ENCODE results near the gene TMC5. TPM values are rescaled to one million over a fixed set of nuclear protein-coding genes. Genes with fewer than 3 reads are reported as not detected.

The TMC5 gene
- polyA plus RNA-seq, 1 of the 3 experiments (the other 2 are of a cell fraction), result not detected

DNA sequence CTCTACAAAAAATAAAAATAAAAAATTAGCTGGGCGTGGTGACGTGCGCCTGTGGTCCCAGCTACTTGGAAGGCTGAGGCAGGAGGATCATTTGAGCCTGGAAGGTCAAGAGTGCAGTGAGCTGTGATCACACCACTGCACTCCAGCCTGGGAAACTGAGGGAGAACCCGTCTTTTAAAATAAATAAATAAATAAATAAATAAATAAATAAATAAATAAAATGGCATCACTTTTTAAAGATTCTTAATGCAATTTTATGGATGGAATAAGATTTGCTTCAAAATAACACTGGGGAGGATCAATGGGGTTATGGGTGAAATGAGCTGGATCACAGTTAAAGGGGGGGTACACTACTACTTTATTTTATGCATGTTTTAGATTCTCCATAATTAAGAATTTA, 89.3 kb downstream of the TMC5 start (continued):
- TF ChIP-seq MXI1 (IDR thresholded peaks at IDR 0.05; ENCODE audit: low read depth, low read length) (no peak), CTCF (IDR thresholded peaks at IDR 0.05) (no peak), PBX3 (IDR thresholded peaks at IDR 0.05) (no peak), TAF1 (IDR thresholded peaks at IDR 0.05; ENCODE audit: borderline replicate concordance, low read depth, low read length) (no peak)
- TF ChIP-seq, protein P1, sequence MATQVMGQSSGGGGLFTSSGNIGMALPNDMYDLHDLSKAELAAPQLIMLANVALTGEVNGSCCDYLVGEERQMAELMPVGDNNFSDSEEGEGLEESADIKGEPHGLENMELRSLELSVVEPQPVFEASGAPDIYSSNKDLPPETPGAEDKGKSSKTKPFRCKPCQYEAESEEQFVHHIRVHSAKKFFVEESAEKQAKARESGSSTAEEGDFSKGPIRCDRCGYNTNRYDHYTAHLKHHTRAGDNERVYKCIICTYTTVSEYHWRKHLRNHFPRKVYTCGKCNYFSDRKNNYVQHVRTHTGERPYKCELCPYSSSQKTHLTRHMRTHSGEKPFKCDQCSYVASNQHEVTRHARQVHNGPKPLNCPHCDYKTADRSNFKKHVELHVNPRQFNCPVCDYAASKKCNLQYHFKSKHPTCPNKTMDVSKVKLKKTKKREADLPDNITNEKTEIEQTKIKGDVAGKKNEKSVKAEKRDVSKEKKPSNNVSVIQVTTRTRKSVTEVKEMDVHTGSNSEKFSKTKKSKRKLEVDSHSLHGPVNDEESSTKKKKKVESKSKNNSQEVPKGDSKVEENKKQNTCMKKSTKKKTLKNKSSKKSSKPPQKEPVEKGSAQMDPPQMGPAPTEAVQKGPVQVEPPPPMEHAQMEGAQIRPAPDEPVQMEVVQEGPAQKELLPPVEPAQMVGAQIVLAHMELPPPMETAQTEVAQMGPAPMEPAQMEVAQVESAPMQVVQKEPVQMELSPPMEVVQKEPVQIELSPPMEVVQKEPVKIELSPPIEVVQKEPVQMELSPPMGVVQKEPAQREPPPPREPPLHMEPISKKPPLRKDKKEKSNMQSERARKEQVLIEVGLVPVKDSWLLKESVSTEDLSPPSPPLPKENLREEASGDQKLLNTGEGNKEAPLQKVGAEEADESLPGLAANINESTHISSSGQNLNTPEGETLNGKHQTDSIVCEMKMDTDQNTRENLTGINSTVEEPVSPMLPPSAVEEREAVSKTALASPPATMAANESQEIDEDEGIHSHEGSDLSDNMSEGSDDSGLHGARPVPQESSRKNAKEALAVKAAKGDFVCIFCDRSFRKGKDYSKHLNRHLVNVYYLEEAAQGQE (IDR thresholded peaks at IDR 0.05; ENCODE audit: low read depth, low read length), result no peak

- H3K4me2 ChIP-seq, result no peak overlapping the region
- H4K20me1 ChIP-seq (ENCODE audit: insufficient read depth), result peaks cover 9% of the 10 kb centered on the region; the same call in 1 of the 2 replicates
- POLR2A ChIA-PET, result no interaction called here
- no peaks in the 10 kb centered on the region for H3K79me2 ChIP-seq (ENCODE audit: insufficient read depth)
- no peak overlapping the region for H3K4me3 ChIP-seq (ENCODE audit: low read depth in 2 of 2, low read length in 1 of 2)
- H3K36me3 ChIP-seq (replicated peaks in 1 of 2; ENCODE audit: control insufficient read depth in 1 of 2, insufficient read depth in 2 of 2, low read length in 1 of 2), result peaks cover 48 to 59% of the 10 kb centered on the region in 2 experiments
- no peak overlapping the region for H2AFZ ChIP-seq (ENCODE audit: low read depth)
- no peaks in the 10 kb centered on the region for H3K4me1 ChIP-seq (ENCODE audit: control insufficient read depth in 1 of 2, insufficient read depth in 2 of 2, low read depth in 1 of 2, low read length in 1 of 2)
- no peaks in the 10 kb centered on the region for H3K9me3 ChIP-seq
- CTCF ChIA-PET, result interaction anchor here (1.1 to 8.6 kb wide), 4 partner anchors 14 to 422 kb away, joined by 3 to 82 read pairs (median 4); no protein-coding TSS in a partner anchor
- no peak overlapping the region for H3K9ac ChIP-seq
- no peaks in the 10 kb centered on the region for H3K9me2 ChIP-seq
- H3K27ac ChIP-seq (ENCODE audit: low read depth in 2 of 2, low read length in 1 of 2), result no peak overlapping the region
- H3F3A ChIP-seq (replicated peaks; ENCODE audit: insufficient read depth), result no peaks in the 10 kb centered on the region
- H3K27me3 ChIP-seq (ENCODE audit: insufficient read depth), result no peaks in the 10 kb centered on the region
- DNase-seq, result no peak
- WGBS (ENCODE audit: low lambda C conversion rate), result 97% methylated on average over 2 of the region's 2 CpGs
- TF ChIP-seq FOSL2 (IDR thresholded peaks at IDR 0.05; ENCODE audit: borderline replicate concordance, low read depth) (no peak), GATA2 (CRISPR knock-in tag; IDR thresholded peaks at IDR 0.05) (no peak), USF2 (IDR thresholded peaks at IDR 0.05; ENCODE audit: borderline replicate concordance, low read depth, low read length) (no peak), MXI1 (IDR thresholded peaks at IDR 0.05; ENCODE audit: low read depth, low read length) (no peak), IRF3 (IDR thresholded peaks at IDR 0.05; ENCODE audit: low read depth, low read length) (no peak), RFX5 (IDR thresholded peaks at IDR 0.05; ENCODE audit: low read length) (no peak), MAX (IDR thresholded peaks at IDR 0.05; ENCODE audit: low read depth) (no peak), EZH2phosphoT487 (IDR thresholded peaks at IDR 0.05; ENCODE audit: borderline replicate concordance, low read depth) (no peak), EP300 (IDR thresholded peaks at IDR 0.05; ENCODE audit: borderline replicate concordance in 1 of 2, low read depth in 1 of 2, low read length in 1 of 2) (no peak), RAD21 (IDR thresholded peaks at IDR 0.05; ENCODE audit: low read length) (no peak), FOXM1 (IDR thresholded peaks at IDR 0.05; ENCODE audit: low read depth) (no peak), TCF12 (IDR thresholded peaks at IDR 0.05) (no peak), NRF1 (IDR thresholded peaks at IDR 0.05; ENCODE audit: low read depth, low read length) (no peak)
- TF ChIP-seq, protein P1 (IDR thresholded peaks at IDR 0.05; ENCODE audit: low read depth, low read length), result no peak
These were observed 90.2 kb downstream of the TMC5 start for GRCh38 chr16:19507867-19508266.

Data from SK-N-SH (cell line).